Measurements from ENCODE around the gene FAM209A. TPM values are rescaled to one million over a fixed set of nuclear protein-coding genes. Genes with fewer than 3 reads are reported as not detected.

Gene FAM209A
- total and polyA plus RNA-seq, 2 donors (not counting 1 experiment from before 2014, with no cell fraction given), result 3.3 to 4.8 TPM

DNA sequence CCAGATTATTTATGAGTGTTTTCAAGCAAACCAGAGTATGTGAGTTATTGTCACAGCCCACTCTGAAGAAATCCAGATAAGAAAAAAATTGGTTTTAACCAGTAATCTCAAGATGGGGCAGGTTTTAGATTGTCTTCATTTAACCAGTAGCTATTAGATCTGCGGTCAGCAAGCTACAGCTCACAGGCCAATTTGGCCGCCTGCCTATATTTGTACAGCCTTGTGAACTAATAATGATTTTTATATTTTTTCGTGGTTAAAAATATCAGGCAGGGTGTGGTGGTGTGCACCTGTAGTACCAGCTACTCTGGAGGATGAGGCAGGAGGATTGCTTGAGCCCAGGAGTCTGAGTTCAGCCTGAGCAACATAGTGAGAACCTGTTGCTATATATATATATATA, 13.5 kb downstream of the FAM209A start:
- no peak overlapping the region for H3K27ac Mint-ChIP-seq
- no peak overlapping the region for H3K9ac ChIP-seq (ENCODE audit: low read length)

DNA sequence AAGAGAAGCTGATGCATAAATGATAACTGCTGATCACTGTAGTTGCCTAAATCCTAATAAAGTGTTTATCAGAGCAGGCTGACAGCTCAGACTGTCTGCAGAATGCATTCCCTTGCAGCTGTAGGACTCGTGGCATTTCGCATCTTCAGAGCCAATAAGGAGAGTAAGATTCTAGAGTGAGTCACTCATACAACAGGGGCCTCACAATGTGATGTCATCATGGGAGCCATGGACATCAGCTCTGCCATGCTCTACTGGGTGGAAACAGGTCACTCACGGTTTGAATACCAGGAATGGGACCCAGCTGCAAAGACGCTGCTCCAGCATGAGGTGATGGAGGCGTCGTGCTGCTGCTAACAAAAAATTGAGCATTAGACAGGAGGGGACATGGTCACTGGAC, 15.9 kb downstream of the FAM209A start:
- Mint-ChIP-seq H3K4me1 (no peaks in the 10 kb centered on the region), H3K9me3 (ENCODE audit: insufficient read depth) (no peaks in the 10 kb centered on the region), H3K27me3 (no peaks in the 10 kb centered on the region), H3K27ac (no peak overlapping the region), H3K4me3 (no peak overlapping the region)
- H3K4me1 ChIP-seq (ENCODE audit: control insufficient read depth in 2 of 2, insufficient read depth in 2 of 2, low read length in 2 of 2), result no peaks in the 10 kb centered on the region
- CTCF ChIA-PET, result interaction anchor here (0.9 kb wide), 1 partner anchor 11 kb away, joined by 4 read pairs; no protein-coding TSS in a partner anchor
- H4K20me1 ChIP-seq (ENCODE audit: control insufficient read depth, insufficient read depth, low read length, poor library complexity, severe bottlenecking), result no peaks in the 10 kb centered on the region
- no peaks in the 10 kb centered on the region for H3K79me2 ChIP-seq (ENCODE audit: control insufficient read depth, insufficient read depth, low read length)
- ATAC-seq (ENCODE audit: low read depth) (no peak), DNase-seq (no peak)
- POLR2A ChIA-PET, result no interaction called here
- H3K4me2 ChIP-seq (replicated peaks; ENCODE audit: low read depth, low read length, poor library complexity, severe bottlenecking), result no peak overlapping the region
- peaks cover 0 to 3% (median 0%) of the 10 kb centered on the region in 3 donors for H3K9me3 ChIP-seq (ENCODE audit: control extremely low read depth in 1 of 3, control insufficient read depth in 2 of 3, insufficient read depth in 1 of 3, low read length in 2 of 3)
- no peak overlapping the region for H3K27ac ChIP-seq (ENCODE audit: low read length in 2 of 2)
- no peak for TF ChIP-seq EZH2 (IDR thresholded peaks at IDR 0.05; ENCODE audit: borderline replicate concordance, insufficient read depth, low read depth, low read length, poor library complexity, severe bottlenecking)
- TF ChIP-seq, protein P1, sequence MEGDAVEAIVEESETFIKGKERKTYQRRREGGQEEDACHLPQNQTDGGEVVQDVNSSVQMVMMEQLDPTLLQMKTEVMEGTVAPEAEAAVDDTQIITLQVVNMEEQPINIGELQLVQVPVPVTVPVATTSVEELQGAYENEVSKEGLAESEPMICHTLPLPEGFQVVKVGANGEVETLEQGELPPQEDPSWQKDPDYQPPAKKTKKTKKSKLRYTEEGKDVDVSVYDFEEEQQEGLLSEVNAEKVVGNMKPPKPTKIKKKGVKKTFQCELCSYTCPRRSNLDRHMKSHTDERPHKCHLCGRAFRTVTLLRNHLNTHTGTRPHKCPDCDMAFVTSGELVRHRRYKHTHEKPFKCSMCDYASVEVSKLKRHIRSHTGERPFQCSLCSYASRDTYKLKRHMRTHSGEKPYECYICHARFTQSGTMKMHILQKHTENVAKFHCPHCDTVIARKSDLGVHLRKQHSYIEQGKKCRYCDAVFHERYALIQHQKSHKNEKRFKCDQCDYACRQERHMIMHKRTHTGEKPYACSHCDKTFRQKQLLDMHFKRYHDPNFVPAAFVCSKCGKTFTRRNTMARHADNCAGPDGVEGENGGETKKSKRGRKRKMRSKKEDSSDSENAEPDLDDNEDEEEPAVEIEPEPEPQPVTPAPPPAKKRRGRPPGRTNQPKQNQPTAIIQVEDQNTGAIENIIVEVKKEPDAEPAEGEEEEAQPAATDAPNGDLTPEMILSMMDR (IDR thresholded peaks at IDR 0.05), result no peak
- no peak overlapping the region for H3K9ac ChIP-seq (ENCODE audit: low read length)
- no peaks in the 10 kb centered on the region for H3K27me3 ChIP-seq (replicated peaks in 1 of 4; ENCODE audit: control extremely low read depth in 1 of 4, control insufficient read depth in 3 of 4, insufficient read depth in 4 of 4, low read length in 3 of 4)
- intact Hi-C loops (cut with micrococcal nuclease), result no loop called here
- H2AFZ ChIP-seq (ENCODE audit: insufficient read depth, low read depth, low read length, poor library complexity, severe bottlenecking), result no peak overlapping the region
- H3K36me3 ChIP-seq (replicated peaks in 1 of 2; ENCODE audit: control extremely low read depth in 1 of 2, control insufficient read depth in 1 of 2, extremely low read depth in 1 of 2, insufficient read depth in 2 of 2, low read length in 1 of 2), result no peaks in the 10 kb centered on the region
- no peak overlapping the region for H3K4me3 ChIP-seq (ENCODE audit: control extremely low read depth in 1 of 5, extremely low read depth in 1 of 5, insufficient read depth in 1 of 5, low read depth in 2 of 5, low read length in 4 of 5)
- 94% methylated on average over 5 of the region's 6 CpGs for WGBS (ENCODE audit: insufficient coverage)

More for the DNA sequence above, 13.5 kb downstream of the FAM209A start:
- intact Hi-C loops (cut with micrococcal nuclease), result no loop called here
- 94% methylated on average over 2 of the region's 3 CpGs for WGBS (ENCODE audit: insufficient coverage)
- no peak for DNase-seq
- H3K27me3 Mint-ChIP-seq, result no peaks in the 10 kb centered on the region
- no peaks in the 10 kb centered on the region for H3K4me1 Mint-ChIP-seq
- Histone ChIP-seq H3K27me3 (replicated peaks in 1 of 4; ENCODE audit: control extremely low read depth in 1 of 4, control insufficient read depth in 3 of 4, insufficient read depth in 4 of 4, low read length in 3 of 4) (no peaks in the 10 kb centered on the region), H4K20me1 (ENCODE audit: control insufficient read depth, insufficient read depth, low read length, poor library complexity, severe bottlenecking) (no peaks in the 10 kb centered on the region), H3K79me2 (ENCODE audit: control insufficient read depth, insufficient read depth, low read length) (no peaks in the 10 kb centered on the region), H3K9me3 (ENCODE audit: control extremely low read depth in 1 of 3, control insufficient read depth in 2 of 3, insufficient read depth in 1 of 3, low read length in 2 of 3) (no peaks in the 10 kb centered on the region), H3K4me2 (replicated peaks; ENCODE audit: low read depth, low read length, poor library complexity, severe bottlenecking) (no peak overlapping the region), H2AFZ (ENCODE audit: insufficient read depth, low read depth, low read length, poor library complexity, severe bottlenecking) (no peak overlapping the region), H3K4me3 (ENCODE audit: control extremely low read depth in 1 of 5, extremely low read depth in 1 of 5, insufficient read depth in 1 of 5, low read depth in 2 of 5, low read length in 4 of 5) (no peak overlapping the region), H3K36me3 (replicated peaks in 1 of 2; ENCODE audit: control extremely low read depth in 1 of 2, control insufficient read depth in 1 of 2, extremely low read depth in 1 of 2, insufficient read depth in 2 of 2, low read length in 1 of 2) (no peaks in the 10 kb centered on the region), H3K4me1 (ENCODE audit: control insufficient read depth in 2 of 2, insufficient read depth in 2 of 2, low read length in 2 of 2) (no peaks in the 10 kb centered on the region), H3K27ac (ENCODE audit: low read length in 2 of 2) (no peak overlapping the region)
- H3K9me3 Mint-ChIP-seq (ENCODE audit: insufficient read depth), result no peaks in the 10 kb centered on the region
- no peak overlapping the region for H3K4me3 Mint-ChIP-seq
- ChIA-PET CTCF (no interaction called here), POLR2A (no interaction called here)
- TF ChIP-seq, protein P1 (IDR thresholded peaks at IDR 0.05), result no peak
- TF ChIP-seq EZH2 (IDR thresholded peaks at IDR 0.05; ENCODE audit: borderline replicate concordance, insufficient read depth, low read depth, low read length, poor library complexity, severe bottlenecking), result no peak
- ATAC-seq (ENCODE audit: low read depth), result no peak

All from B cell (primary cell).